ENCODE results near the gene ABCC1.

ABCC1 gene

DNA sequence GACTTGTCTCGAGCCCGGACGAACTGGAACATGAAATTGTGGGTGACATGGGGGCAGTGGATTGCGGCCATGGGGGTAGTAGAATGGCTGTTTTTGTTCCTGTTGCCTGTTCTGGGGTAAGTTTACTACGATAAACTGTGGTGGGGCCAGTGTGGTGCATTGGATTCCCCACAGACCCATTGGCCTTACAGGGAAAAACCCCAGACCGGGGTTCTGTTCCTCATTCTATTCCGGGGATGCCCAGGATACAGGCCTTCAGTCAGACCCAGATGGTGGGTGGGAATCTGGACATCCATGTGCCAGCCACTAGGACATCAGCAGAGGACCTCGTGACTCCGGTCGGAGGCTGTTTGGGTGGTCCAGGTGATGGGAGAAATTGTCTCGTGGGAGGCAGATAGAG lies 88.1 kb downstream of the ABCC1 start:
- Histone ChIP-seq H3K9ac (ENCODE audit: low read length) (no peak overlapping the region), H3K36me3 (ENCODE audit: control insufficient read depth, insufficient read depth, low read length) (peaks cover 22% of the 10 kb centered on the region), H3K4me1 (ENCODE audit: control insufficient read depth, insufficient read depth, low read length) (no peaks in the 10 kb centered on the region), H3K4me3 (ENCODE audit: low read length) (no peak overlapping the region), H3K27me3 (ENCODE audit: control insufficient read depth, insufficient read depth, low read length) (no peaks in the 10 kb centered on the region), H3K27ac (ENCODE audit: low read depth, low read length) (no peak overlapping the region)

DNA sequence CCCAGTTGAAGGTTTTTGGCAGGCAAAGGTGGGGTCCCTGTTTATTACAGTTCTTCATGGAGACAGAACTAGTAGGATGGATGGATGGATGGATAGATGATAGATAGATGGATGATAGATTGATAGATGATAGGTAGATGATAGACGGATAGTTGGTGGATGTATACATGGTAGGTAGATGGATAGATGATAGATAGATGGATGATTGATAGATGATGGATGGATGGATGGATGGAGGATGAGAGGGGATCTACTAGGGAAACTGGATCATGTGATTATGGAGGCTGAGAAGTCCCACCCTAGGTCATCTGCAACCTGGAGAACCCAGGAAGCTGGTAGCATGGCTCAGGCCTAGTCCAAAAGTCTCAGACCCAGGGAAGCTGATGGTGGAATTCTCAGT lies 88.6 kb downstream of the ABCC1 start:
- no peak overlapping the region for H3K27ac ChIP-seq (ENCODE audit: low read depth, low read length)

DNA sequence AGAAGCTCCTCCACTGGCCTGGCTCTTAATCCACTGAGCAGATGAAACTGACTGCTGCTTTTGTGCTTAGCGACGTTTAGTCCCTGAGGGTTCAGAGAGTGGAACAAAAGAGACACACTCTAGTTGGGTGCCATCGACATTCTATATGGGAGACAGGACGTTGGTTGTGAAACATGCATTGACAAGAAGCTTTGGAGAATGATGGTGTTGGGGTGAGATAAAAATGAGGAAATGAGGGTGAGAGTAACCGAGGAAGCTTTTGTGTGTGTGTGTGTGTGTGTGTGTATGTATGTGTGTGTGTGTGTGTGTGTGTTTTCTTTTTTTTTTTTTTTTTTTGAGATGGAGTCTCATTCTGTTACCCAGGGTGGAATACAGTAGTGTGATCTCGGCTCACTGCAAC lies 89.5 kb downstream of the ABCC1 start:
- Histone ChIP-seq H3K4me1 (ENCODE audit: control insufficient read depth, insufficient read depth, low read length) (no peaks in the 10 kb centered on the region), H3K27ac (ENCODE audit: low read depth, low read length) (no peak overlapping the region), H3K9ac (ENCODE audit: low read length) (no peak overlapping the region), H3K4me3 (ENCODE audit: low read length) (no peak overlapping the region), H3K27me3 (ENCODE audit: control insufficient read depth, insufficient read depth, low read length) (no peaks in the 10 kb centered on the region), H3K36me3 (ENCODE audit: control insufficient read depth, insufficient read depth, low read length) (peaks cover 22% of the 10 kb centered on the region)

More for the DNA sequence above, 88.6 kb downstream of the ABCC1 start:
- Histone ChIP-seq H3K4me3 (ENCODE audit: low read length) (no peak overlapping the region), H3K27me3 (ENCODE audit: control insufficient read depth, insufficient read depth, low read length) (no peaks in the 10 kb centered on the region), H3K4me1 (ENCODE audit: control insufficient read depth, insufficient read depth, low read length) (no peaks in the 10 kb centered on the region), H3K36me3 (ENCODE audit: control insufficient read depth, insufficient read depth, low read length) (peaks cover 22% of the 10 kb centered on the region), H3K9ac (ENCODE audit: low read length) (no peak overlapping the region)

DNA sequence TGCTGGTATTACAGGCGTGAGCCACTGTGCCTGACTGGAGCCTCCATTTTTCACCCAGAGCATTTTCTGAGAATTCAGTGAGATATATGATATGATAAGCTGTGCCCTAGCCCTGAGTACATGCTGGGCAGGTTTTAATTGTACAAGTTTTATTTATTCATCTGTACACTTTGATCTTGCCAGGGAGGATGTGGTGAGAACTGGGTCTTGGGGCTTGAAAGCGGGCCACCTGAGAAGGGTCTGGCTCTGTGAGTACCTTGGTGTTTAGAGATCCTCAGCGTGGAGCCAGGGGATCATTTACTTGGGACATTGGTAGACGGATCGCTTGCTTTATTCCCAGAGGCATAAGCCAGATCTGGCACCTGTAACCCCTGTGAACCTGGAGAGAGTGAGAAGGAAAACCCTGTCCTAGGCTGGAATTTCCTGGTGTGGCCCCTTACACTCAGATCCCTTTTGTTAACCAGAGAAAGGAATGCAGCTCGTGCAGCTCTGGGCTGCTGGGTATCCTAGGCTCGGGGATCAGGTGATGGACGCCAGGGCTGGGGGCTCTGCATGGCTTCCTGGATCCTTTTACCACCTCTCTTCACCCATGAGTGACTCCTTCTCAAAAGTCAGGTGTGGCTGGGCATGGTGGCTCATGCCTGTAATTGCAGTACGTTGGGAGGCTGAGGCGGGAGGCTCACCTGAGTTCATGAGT lies 91.9 kb downstream of the ABCC1 start:
- Histone ChIP-seq H3K4me3 (ENCODE audit: low read length) (no peak overlapping the region), H3K9ac (ENCODE audit: low read length) (no peak overlapping the region), H3K27ac (ENCODE audit: low read depth, low read length) (no peak overlapping the region), H3K27me3 (ENCODE audit: control insufficient read depth, insufficient read depth, low read length) (no peaks in the 10 kb centered on the region), H3K4me1 (ENCODE audit: control insufficient read depth, insufficient read depth, low read length) (no peaks in the 10 kb centered on the region), H3K36me3 (ENCODE audit: control insufficient read depth, insufficient read depth, low read length) (peaks cover 22% of the 10 kb centered on the region)

DNA sequence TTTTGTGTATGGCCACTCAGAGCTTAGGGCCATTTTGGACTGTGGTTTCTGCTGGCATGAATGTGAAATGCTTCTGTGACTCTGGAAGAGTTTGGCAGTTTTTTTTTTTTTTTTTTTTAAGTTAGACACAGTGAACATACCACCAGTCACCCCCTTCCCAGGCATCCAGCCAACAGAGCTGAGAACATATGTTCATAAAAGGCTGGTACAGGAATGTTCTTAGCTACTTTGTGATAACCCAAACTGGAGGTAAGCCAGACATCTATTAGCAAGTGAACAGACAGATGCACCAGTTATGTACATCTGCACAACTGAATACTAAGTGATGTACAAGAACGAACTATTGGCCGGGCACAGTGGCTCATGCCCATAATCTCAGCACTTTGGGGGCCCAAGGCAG lies 92.7 kb downstream of the ABCC1 start:
- H3K27ac ChIP-seq (ENCODE audit: low read depth, low read length) = no peak overlapping the region
- peaks cover 16% of the 10 kb centered on the region for H3K36me3 ChIP-seq (ENCODE audit: control insufficient read depth, insufficient read depth, low read length)
- H3K27me3 ChIP-seq (ENCODE audit: control insufficient read depth, insufficient read depth, low read length) = no peaks in the 10 kb centered on the region
- no peaks in the 10 kb centered on the region for H3K4me1 ChIP-seq (ENCODE audit: control insufficient read depth, insufficient read depth, low read length)
- H3K9ac ChIP-seq (ENCODE audit: low read length) = no peak overlapping the region
- H3K4me3 ChIP-seq (ENCODE audit: low read length) = no peak overlapping the region

DNA sequence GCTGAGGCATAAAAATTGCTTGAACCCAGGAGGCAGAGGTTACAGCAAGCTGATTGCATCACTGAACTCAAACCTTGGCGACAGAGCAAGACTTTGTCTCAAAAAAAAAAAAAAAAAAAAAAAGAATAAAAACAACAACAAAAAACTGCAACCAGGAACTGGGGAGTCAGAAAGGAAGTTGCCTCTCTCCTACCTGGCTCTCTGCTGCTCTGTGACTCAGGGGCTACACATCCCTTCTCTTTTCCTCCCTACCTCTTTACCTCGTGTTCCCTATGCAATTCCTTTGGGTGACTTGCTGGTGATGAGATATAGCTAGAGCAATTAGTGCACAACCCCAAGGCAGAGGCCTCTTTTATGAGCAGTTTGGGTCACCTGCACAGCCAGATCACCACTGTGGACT lies 95.9 kb downstream of the ABCC1 start:
- H3K36me3 ChIP-seq (ENCODE audit: control insufficient read depth, insufficient read depth, low read length) = peaks cover 11% of the 10 kb centered on the region
- H3K9ac ChIP-seq (ENCODE audit: low read length) = no peak overlapping the region
- no peak overlapping the region for H3K4me3 ChIP-seq (ENCODE audit: low read length)

DNA sequence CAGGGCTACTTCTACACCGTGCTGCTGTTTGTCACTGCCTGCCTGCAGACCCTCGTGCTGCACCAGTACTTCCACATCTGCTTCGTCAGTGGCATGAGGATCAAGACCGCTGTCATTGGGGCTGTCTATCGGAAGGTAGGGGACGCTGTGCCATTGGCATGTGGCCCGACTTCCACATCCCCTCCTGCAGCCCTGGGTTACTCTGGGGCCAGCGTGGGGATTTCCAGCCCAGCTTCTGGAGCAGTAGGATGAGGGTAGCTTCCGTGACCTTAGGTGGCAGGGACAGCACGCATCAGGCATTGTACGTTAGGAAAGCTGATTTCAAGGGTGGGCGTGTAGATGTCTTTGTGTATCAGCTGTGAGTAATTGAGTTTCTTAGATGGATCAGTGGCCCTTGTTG lies 96.5 kb downstream of the ABCC1 start:
- H3K36me3 ChIP-seq (ENCODE audit: control insufficient read depth, insufficient read depth, low read length) = peaks cover 11% of the 10 kb centered on the region
- peaks cover 2% of the 10 kb centered on the region for H3K27me3 ChIP-seq (ENCODE audit: control insufficient read depth, insufficient read depth, low read length)
- peaks cover 8% of the 10 kb centered on the region for H3K4me1 ChIP-seq (ENCODE audit: control insufficient read depth, insufficient read depth, low read length)
- no peak overlapping the region for H3K27ac ChIP-seq (ENCODE audit: low read depth, low read length)
- no peak overlapping the region for H3K4me3 ChIP-seq (ENCODE audit: low read length)
- no peak overlapping the region for H3K9ac ChIP-seq (ENCODE audit: low read length)

More for the DNA sequence above, 95.9 kb downstream of the ABCC1 start:
- Histone ChIP-seq H3K4me1 (ENCODE audit: control insufficient read depth, insufficient read depth, low read length) (peaks cover 8% of the 10 kb centered on the region), H3K27ac (ENCODE audit: low read depth, low read length) (no peak overlapping the region), H3K27me3 (ENCODE audit: control insufficient read depth, insufficient read depth, low read length) (peaks cover 2% of the 10 kb centered on the region)

DNA sequence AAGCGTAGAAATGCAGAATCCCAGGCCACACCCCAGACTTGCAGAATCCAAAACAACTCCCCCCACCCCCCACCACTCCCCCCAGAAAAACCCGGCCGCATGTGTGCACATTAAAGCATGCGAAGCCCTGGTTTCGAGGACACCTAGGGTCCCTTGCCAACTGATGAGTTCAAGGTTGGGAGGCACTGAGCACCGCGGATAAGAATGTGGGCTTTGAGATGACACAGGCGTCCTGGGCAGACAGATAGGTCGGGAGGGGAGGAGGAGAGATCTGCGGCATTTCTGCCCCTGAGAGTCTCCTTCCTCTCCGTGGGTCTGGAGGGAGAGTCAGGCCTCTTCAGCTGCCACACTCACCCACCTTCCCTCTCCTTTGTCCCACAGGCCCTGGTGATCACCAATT lies 98.3 kb downstream of the ABCC1 start:
- peaks cover 8% of the 10 kb centered on the region for H3K4me1 ChIP-seq (ENCODE audit: control insufficient read depth, insufficient read depth, low read length)
- no peak overlapping the region for H3K9ac ChIP-seq (ENCODE audit: low read length)
- H3K4me3 ChIP-seq (ENCODE audit: low read length) = no peak overlapping the region
- H3K27me3 ChIP-seq (ENCODE audit: control insufficient read depth, insufficient read depth, low read length) = peaks cover 2% of the 10 kb centered on the region
- peak overlapping the region; percentile 71 for H3K27ac ChIP-seq (ENCODE audit: low read depth, low read length)
- H3K36me3 ChIP-seq (ENCODE audit: control insufficient read depth, insufficient read depth, low read length) = peaks cover 14% of the 10 kb centered on the region

DNA sequence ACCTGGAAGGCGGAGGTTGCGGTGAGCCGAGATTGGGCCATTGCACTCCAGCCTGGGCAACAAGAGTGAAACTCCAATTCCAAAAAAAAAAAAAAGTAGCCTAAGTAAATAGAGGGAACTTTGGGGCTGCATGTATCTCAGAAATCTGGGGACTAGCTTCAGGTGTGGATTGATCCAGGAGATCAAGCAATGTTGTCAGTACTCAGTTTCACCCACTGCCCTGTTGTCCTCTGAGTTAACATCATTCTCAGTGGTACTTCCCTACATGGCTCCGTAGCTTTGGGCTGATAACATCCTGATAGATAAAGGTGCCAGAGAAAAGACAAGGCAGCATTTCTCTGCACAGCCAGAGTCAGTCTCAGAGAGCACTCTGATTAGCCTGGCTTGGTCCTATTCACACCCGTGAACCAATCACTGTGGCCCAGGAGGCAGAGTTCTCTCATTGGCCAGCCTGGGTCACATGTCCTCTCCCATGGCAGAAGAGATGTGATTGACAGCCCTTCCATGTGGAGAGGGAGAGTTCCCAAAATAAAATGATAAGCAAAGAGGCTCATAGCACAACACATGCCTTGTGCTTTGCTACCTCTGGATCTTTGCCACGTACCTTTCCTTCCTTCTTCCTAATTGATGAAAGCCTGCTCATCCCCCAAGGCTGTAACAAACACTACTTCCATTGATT lies 99.6 kb downstream of the ABCC1 start:
- H3K36me3 ChIP-seq (ENCODE audit: control insufficient read depth, insufficient read depth, low read length) = peaks cover 14% of the 10 kb centered on the region

DNA sequence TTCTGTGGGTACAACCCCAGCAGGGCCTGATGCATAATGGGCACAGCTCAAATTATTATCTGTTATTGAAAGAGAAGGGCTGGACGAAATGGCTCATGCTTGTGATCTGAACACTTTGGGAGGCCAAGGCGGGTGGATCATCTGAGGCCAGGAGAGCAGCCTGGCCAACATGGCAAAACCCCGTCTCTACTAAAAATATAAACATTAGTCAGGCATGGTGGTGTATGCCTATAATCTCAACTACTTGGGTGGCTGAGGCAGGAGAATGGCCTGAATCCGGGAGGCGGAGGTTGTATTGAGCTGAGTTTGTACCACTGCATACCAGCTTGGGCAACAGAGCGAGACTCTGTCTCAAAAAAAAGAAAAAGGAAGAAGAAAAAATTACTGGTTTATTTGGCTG lies 100.7 kb downstream of the ABCC1 start:
- H3K9ac ChIP-seq (ENCODE audit: low read length) = no peak overlapping the region
- H3K4me1 ChIP-seq (ENCODE audit: control insufficient read depth, insufficient read depth, low read length) = peaks cover 8% of the 10 kb centered on the region
- H3K27ac ChIP-seq (ENCODE audit: low read depth, low read length) = peak overlapping the region; percentile 27
- peaks cover 2% of the 10 kb centered on the region for H3K27me3 ChIP-seq (ENCODE audit: control insufficient read depth, insufficient read depth, low read length)
- H3K4me3 ChIP-seq (ENCODE audit: low read length) = no peak overlapping the region
- peaks cover 14% of the 10 kb centered on the region for H3K36me3 ChIP-seq (ENCODE audit: control insufficient read depth, insufficient read depth, low read length)

More for the DNA sequence above, 99.6 kb downstream of the ABCC1 start:
- Histone ChIP-seq H3K27ac (ENCODE audit: low read depth, low read length) (no peak overlapping the region), H3K4me1 (ENCODE audit: control insufficient read depth, insufficient read depth, low read length) (peaks cover 8% of the 10 kb centered on the region), H3K9ac (ENCODE audit: low read length) (no peak overlapping the region), H3K4me3 (ENCODE audit: low read length) (no peak overlapping the region), H3K27me3 (ENCODE audit: control insufficient read depth, insufficient read depth, low read length) (peaks cover 2% of the 10 kb centered on the region)

DNA sequence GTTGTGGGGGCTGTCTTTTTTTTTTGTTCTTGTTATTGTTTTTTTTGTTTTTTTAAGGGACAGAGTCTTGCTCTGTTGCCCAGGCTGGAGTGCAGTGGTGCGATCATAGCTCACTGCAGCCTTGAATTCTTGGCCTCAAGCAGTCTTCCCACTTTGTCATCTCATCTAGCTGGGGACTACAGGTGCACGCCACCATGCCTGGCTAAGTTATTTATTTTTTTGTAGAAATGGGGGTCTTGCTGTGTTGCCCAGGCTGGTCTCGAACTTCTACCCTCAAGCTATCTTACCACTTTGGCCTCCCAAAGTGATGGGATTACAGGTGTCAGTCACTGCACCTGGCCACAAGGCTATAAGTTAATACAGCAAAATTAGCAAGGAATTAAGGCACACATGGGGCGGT lies 101.7 kb downstream of the ABCC1 start:
- H3K27ac ChIP-seq (ENCODE audit: low read depth, low read length) = no peak overlapping the region

DNA sequence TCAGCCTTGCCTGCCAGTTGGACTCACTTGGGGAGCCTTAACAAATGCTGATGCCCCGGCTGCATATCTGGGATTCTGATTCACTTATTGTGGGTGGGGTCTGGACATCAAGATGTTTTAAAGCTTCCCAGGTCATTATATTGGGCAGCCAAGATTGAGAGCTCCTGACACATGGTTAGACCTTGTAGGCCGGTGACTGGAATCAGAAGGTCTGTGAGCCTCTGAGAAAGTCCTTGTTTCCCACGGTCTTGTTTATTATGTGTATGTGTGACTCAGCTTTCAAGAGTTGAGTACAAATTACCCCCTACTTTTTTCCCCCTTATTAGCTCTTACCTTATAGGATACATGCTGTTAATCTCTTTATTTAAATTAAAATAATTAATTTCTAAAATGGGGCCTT lies 103.5 kb downstream of the ABCC1 start:
- Histone ChIP-seq H3K36me3 (ENCODE audit: control insufficient read depth, insufficient read depth, low read length) (peaks cover 16% of the 10 kb centered on the region), H3K27ac (ENCODE audit: low read depth, low read length) (no peak overlapping the region)

More for the DNA sequence above, 101.7 kb downstream of the ABCC1 start:
- Histone ChIP-seq H3K9ac (ENCODE audit: low read length) (no peak overlapping the region), H3K4me3 (ENCODE audit: low read length) (no peak overlapping the region), H3K36me3 (ENCODE audit: control insufficient read depth, insufficient read depth, low read length) (peaks cover 15% of the 10 kb centered on the region), H3K27me3 (ENCODE audit: control insufficient read depth, insufficient read depth, low read length) (peaks cover 2% of the 10 kb centered on the region), H3K4me1 (ENCODE audit: control insufficient read depth, insufficient read depth, low read length) (peaks cover 8% of the 10 kb centered on the region)

DNA sequence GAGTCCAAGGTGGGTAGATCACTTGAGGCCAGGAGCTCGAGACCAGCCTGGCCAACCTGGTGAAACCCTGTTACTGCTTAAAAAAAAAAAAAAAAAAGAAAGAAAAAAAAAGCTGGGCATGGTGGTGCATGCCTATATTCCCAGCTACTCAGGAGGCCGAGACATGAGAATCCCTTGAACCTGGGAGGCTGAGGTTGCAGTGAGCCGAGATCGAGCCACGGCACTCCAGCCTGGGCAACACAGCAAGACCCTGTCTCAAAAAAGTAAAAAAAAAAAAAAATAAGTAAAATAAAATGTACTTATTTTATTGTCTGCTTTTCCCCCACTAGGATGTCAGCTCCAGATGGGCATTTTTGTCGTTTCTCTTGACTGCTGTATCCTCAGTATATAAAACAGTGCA lies 107.7 kb downstream of the ABCC1 start:
- Histone ChIP-seq H3K27me3 (ENCODE audit: control insufficient read depth, insufficient read depth, low read length) (no peaks in the 10 kb centered on the region), H3K27ac (ENCODE audit: low read depth, low read length) (peak overlapping the region; percentile 22), H3K36me3 (ENCODE audit: control insufficient read depth, insufficient read depth, low read length) (peaks cover 8% of the 10 kb centered on the region)

More for the DNA sequence above, 103.5 kb downstream of the ABCC1 start:
- no peak overlapping the region for H3K4me3 ChIP-seq (ENCODE audit: low read length)
- peaks cover 7% of the 10 kb centered on the region for H3K4me1 ChIP-seq (ENCODE audit: control insufficient read depth, insufficient read depth, low read length)
- H3K9ac ChIP-seq (ENCODE audit: low read length) = no peak overlapping the region
- H3K27me3 ChIP-seq (ENCODE audit: control insufficient read depth, insufficient read depth, low read length) = peaks cover 2% of the 10 kb centered on the region

More for the DNA sequence above, 107.7 kb downstream of the ABCC1 start:
- Histone ChIP-seq H3K9ac (ENCODE audit: low read length) (no peak overlapping the region), H3K4me3 (ENCODE audit: low read length) (no peak overlapping the region), H3K4me1 (ENCODE audit: control insufficient read depth, insufficient read depth, low read length) (peaks cover 16% of the 10 kb centered on the region)
